ENCODE results near the gene SAFB. TPM values are rescaled to one million over a fixed set of nuclear protein-coding genes. Genes with fewer than 3 reads are reported as not detected.

Gene SAFB
- total RNA-seq, 1 donor from 2014 or later = 92.9 TPM

Other genes with a start within 250 kb of the SAFB start
- not detected for gene ZNRF4, start 167.7 kb upstream of the SAFB start, total RNA-seq
- gene TINCR, start 55.1 kb upstream of the SAFB start, total RNA-seq = 0.20 TPM
- 127 TPM for gene SAFB2, start 307 bp upstream of the SAFB start, total RNA-seq
- 62.6 TPM for gene MICOS13, start 57.4 kb downstream of the SAFB start, total RNA-seq
- 15.7 TPM for gene HSD11B1L, start 57.9 kb downstream of the SAFB start, total RNA-seq
- 609 TPM for gene RPL36, start 67.2 kb downstream of the SAFB start, total RNA-seq
- gene LONP1, start 97.1 kb downstream of the SAFB start, total RNA-seq = 80.2 TPM
- gene CATSPERD, start 97.6 kb downstream of the SAFB start, total RNA-seq = not detected
- 4.1 TPM for gene PRR22, start 161.7 kb downstream of the SAFB start, total RNA-seq
- gene DUS3L, start 168.1 kb downstream of the SAFB start, total RNA-seq = 37.2 TPM
- gene NRTN, start 182.0 kb downstream of the SAFB start, total RNA-seq = 6.2 TPM
- 81.2 TPM for gene FUT6, start 216.6 kb downstream of the SAFB start, total RNA-seq
- gene FUT3, start 228.4 kb downstream of the SAFB start, total RNA-seq = 127 TPM
- not detected for gene FUT5, start 247.5 kb downstream of the SAFB start, total RNA-seq

All from mucosa of gallbladder (tissue), 1 donor.